Astrocyte (in vitro differentiated cells and primary cell): Measurements from ENCODE around the gene MCF2L2. TPM values are rescaled to one million over a fixed set of nuclear protein-coding genes. Genes with fewer than 3 reads are reported as not detected.

Experiments
- DNase-seq: peaks from one replicate; pipeline ENCODE4 v3.0.0-alpha.2; 2010; ENCODE audit warnings: low read depth
- FAIRE-seq: peaks from 2 replicates; lab custom pipeline; 2011; peaks lifted over from hg19 to GRCh38; lab: Jason Lieb, UNC
- H2AFZ ChIP-seq: 2 replicates; pipeline ENCODE4 v1.6.0; 2012; ENCODE audit warnings: low read depth, low read length, inconsistent platforms
- H3K27ac ChIP-seq: 2 replicates; pipeline ENCODE4 v1.5.1; 2011; ENCODE audit warnings: low read depth, low read length, inconsistent platforms
- H3K27me3 ChIP-seq: 2 replicates; pipeline ENCODE4 v1.6.0; 2011; ENCODE audit warnings: low read length, inconsistent platforms; ENCODE audit not compliant: insufficient read depth
- H3K36me3 ChIP-seq: 2 replicates; pipeline ENCODE4 v1.5.1; 2011; ENCODE audit warnings: low read length, inconsistent platforms; ENCODE audit not compliant: insufficient read depth
- H3K4me1 ChIP-seq: 2 replicates; pipeline ENCODE4 v1.5.1; 2011; ENCODE audit warnings: low read length, inconsistent platforms; ENCODE audit not compliant: insufficient read depth
- H3K4me2 ChIP-seq: 2 replicates; pipeline ENCODE4 v1.6.0; 2012; ENCODE audit warnings: low read length, inconsistent platforms
- H3K4me3 ChIP-seq: 2 replicates; pipeline ENCODE4 v1.5.1; 2011; ENCODE audit warnings: low read depth, mild to moderate bottlenecking, low read length, inconsistent platforms; ENCODE audit not compliant: insufficient read depth
- H3K79me2 ChIP-seq: 2 replicates; pipeline ENCODE4 v1.6.0; 2012; ENCODE audit warnings: mild to moderate bottlenecking, low read length, inconsistent platforms; ENCODE audit not compliant: insufficient read depth
- H3K9ac ChIP-seq: 2 replicates; pipeline ENCODE4 v1.6.0; 2012; ENCODE audit warnings: mild to moderate bottlenecking, low read length, inconsistent platforms
- H3K9me3 ChIP-seq: 2 replicates; pipeline ENCODE4 v1.5.1; 2012; ENCODE audit warnings: low read depth, mild to moderate bottlenecking, low read length, inconsistent platforms; ENCODE audit not compliant: insufficient read depth
- H4K20me1 ChIP-seq: 2 replicates; pipeline ENCODE4 v1.6.0; 2012; ENCODE audit warnings: low read length, inconsistent platforms; ENCODE audit not compliant: insufficient read depth
- H3K27ac Mint-ChIP-seq: one replicate; pipeline ENCODE4 v1.8.0; 2021; ENCODE audit warnings: mild to moderate bottlenecking, mixed read lengths; ENCODE audit not compliant: unreplicated experiment
- H3K27me3 Mint-ChIP-seq: one replicate; pipeline ENCODE4 v1.8.0; 2021; ENCODE audit warnings: low read depth, mixed read lengths; ENCODE audit not compliant: unreplicated experiment
- H3K36me3 Mint-ChIP-seq: one replicate; pipeline ENCODE4 v1.8.0; 2021; ENCODE audit warnings: low read depth, mixed read lengths; ENCODE audit not compliant: unreplicated experiment
- H3K4me1 Mint-ChIP-seq: one replicate; pipeline ENCODE4 v1.8.0; 2021; ENCODE audit warnings: low read depth, mixed read lengths; ENCODE audit not compliant: unreplicated experiment
- H3K4me3 Mint-ChIP-seq: one replicate; pipeline ENCODE4 v1.8.0; 2021; ENCODE audit warnings: mild to moderate bottlenecking, moderate library complexity, mixed read lengths; ENCODE audit not compliant: unreplicated experiment
- H3K9me3 Mint-ChIP-seq: one replicate; pipeline ENCODE4 v1.8.0; 2021; ENCODE audit warnings: mild to moderate bottlenecking, mixed read lengths; ENCODE audit not compliant: unreplicated experiment
- EZH2 ChIP-seq: IDR thresholded peaks from 2 replicates; pipeline ENCODE4 v1.6.1; 2012; ENCODE audit warnings: mild to moderate bottlenecking, low read length, inconsistent platforms; ENCODE audit not compliant: insufficient read depth
- total RNA-seq: library from RNA; stranded (reverse); gene quantifications from 2 replicates; pipeline ENCODE4 v1.2.1, GENCODE V29; 2021
- TF ChIP-seq, protein P1 (sequence below): IDR thresholded peaks from 2 replicates; pipeline ENCODE4 v1.5.1; 2011; ENCODE audit warnings: low read depth, mild to moderate bottlenecking, inconsistent platforms, low read length, moderate library complexity; ENCODE audit not compliant: insufficient read depth

Gene MCF2L2
- total RNA-seq, 1 donor from 2014 or later, result 0.89 TPM

DNA sequence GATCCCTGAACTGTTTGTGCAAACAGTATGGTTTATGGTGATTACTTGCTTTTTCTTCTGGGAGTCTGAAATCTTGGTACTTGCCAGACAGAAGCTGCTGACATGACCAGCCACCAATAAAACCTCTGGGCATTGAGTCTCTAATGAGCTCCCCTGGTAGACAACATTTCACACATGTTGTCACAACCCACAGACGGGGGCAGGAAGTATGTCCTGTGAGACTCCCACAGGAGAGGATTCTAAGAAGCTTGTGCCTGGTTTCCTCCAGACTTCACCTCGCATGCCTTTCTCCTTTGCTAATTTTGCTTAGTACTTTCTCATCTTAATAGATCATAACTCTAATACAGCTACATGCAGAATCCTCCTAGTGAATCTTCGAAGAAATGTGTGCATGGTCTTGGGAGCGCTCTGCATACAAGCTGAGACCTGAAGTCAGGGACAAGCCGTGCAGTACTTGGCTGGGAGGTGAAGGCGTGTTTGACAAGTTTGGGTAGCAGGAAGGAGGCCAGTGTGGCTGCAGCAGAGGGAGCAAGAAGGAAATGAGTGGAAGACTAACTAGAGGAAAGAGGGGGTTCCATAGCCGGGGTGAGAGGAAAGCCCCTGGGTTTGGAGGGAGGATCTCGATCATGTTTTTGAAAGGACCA lies 126.4 kb downstream of the MCF2L2 start:
- no peak overlapping the region for H3K4me3 Mint-ChIP-seq
- no peaks in the 10 kb centered on the region for H3K79me2 ChIP-seq
- no peak for TF ChIP-seq EZH2
- TF ChIP-seq, protein P1, sequence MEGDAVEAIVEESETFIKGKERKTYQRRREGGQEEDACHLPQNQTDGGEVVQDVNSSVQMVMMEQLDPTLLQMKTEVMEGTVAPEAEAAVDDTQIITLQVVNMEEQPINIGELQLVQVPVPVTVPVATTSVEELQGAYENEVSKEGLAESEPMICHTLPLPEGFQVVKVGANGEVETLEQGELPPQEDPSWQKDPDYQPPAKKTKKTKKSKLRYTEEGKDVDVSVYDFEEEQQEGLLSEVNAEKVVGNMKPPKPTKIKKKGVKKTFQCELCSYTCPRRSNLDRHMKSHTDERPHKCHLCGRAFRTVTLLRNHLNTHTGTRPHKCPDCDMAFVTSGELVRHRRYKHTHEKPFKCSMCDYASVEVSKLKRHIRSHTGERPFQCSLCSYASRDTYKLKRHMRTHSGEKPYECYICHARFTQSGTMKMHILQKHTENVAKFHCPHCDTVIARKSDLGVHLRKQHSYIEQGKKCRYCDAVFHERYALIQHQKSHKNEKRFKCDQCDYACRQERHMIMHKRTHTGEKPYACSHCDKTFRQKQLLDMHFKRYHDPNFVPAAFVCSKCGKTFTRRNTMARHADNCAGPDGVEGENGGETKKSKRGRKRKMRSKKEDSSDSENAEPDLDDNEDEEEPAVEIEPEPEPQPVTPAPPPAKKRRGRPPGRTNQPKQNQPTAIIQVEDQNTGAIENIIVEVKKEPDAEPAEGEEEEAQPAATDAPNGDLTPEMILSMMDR, result no peak
- no peaks in the 10 kb centered on the region for H3K9me3 ChIP-seq
- H3K4me2 ChIP-seq, result no peak overlapping the region
- H3K27ac ChIP-seq, result no peak overlapping the region
- DNase-seq, result no peak
- no peak for FAIRE-seq
- no peaks in the 10 kb centered on the region for H3K36me3 ChIP-seq
- H3K36me3 Mint-ChIP-seq, result no peaks in the 10 kb centered on the region
- H3K4me3 ChIP-seq, result no peak overlapping the region
- H2AFZ ChIP-seq, result no peak overlapping the region
- H3K27ac Mint-ChIP-seq, result peak overlapping the region; percentile 34
- H3K27me3 Mint-ChIP-seq, result no peaks in the 10 kb centered on the region
- H3K9me3 Mint-ChIP-seq, result no peaks in the 10 kb centered on the region
- no peak overlapping the region for H3K9ac ChIP-seq
- H4K20me1 ChIP-seq, result no peaks in the 10 kb centered on the region
- H3K4me1 Mint-ChIP-seq, result peaks cover 43% of the 10 kb centered on the region
- H3K4me1 ChIP-seq, result peaks cover 34% of the 10 kb centered on the region
- H3K27me3 ChIP-seq, result no peaks in the 10 kb centered on the region

DNA sequence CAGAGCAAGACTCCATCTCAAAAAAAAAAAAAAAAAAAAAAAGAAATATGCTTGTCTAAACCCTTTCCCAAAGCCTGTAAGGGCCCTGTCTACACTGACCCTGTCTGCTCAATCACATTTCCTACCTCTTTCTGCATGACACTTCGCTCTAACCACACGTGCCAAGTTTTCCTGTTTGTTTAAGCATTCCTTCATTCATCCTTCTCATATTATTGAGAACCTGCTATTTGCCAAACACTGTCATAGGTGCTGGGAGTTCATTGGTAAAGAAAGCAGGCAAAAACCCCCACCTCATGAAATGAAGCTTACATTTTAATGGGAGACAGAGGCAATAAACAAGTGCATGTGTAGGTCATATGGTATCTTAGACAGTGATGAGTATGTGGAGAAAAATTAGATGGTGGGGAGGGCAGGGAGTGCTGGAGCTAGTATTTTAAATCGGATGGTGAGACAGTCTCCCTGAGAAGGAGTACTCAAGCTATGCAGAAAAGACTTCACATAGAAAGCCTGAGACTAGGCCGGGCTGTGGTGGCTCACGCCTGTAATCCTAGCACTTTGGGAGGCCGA lies 127.3 kb downstream of the MCF2L2 start:
- Histone ChIP-seq H3K27me3 (no peaks in the 10 kb centered on the region), H4K20me1 (no peaks in the 10 kb centered on the region), H3K4me1 (peaks cover 27% of the 10 kb centered on the region), H3K4me2 (peak overlapping the region; percentile 16), H3K27ac (no peak overlapping the region), H3K79me2 (no peaks in the 10 kb centered on the region), H3K9me3 (no peaks in the 10 kb centered on the region), H3K9ac (no peak overlapping the region), H2AFZ (no peak overlapping the region), H3K36me3 (no peaks in the 10 kb centered on the region), H3K4me3 (no peak overlapping the region)
- Mint-ChIP-seq H3K4me3 (no peak overlapping the region), H3K9me3 (no peaks in the 10 kb centered on the region), H3K4me1 (peaks cover 36% of the 10 kb centered on the region), H3K27ac (no peak overlapping the region), H3K36me3 (peaks cover 5% of the 10 kb centered on the region), H3K27me3 (no peaks in the 10 kb centered on the region)
- TF ChIP-seq, protein P1, result no peak
- no peak for TF ChIP-seq EZH2
- DNase-seq (peak; percentile 55), FAIRE-seq (no peak)

- peaks cover 27% of the 10 kb centered on the region for H3K4me1 ChIP-seq
- no peaks in the 10 kb centered on the region for H3K36me3 ChIP-seq
- H3K4me3 ChIP-seq, result no peak overlapping the region
- H3K27ac ChIP-seq, result no peak overlapping the region
- H3K4me2 ChIP-seq, result no peak overlapping the region
- Mint-ChIP-seq H3K27ac (no peak overlapping the region), H3K4me1 (peaks cover 37% of the 10 kb centered on the region), H3K9me3 (no peaks in the 10 kb centered on the region), H3K27me3 (no peaks in the 10 kb centered on the region), H3K36me3 (peaks cover 5% of the 10 kb centered on the region), H3K4me3 (no peak overlapping the region)
- DNase-seq (no peak), FAIRE-seq (no peak)
- no peak overlapping the region for H2AFZ ChIP-seq
- H3K9me3 ChIP-seq, result no peaks in the 10 kb centered on the region
- TF ChIP-seq, protein P1, result no peak
- no peak for TF ChIP-seq EZH2
- no peak overlapping the region for H3K9ac ChIP-seq
- H4K20me1 ChIP-seq, result no peaks in the 10 kb centered on the region
- no peaks in the 10 kb centered on the region for H3K27me3 ChIP-seq
- H3K79me2 ChIP-seq, result no peaks in the 10 kb centered on the region
Observed at GRCh38 chr3:183299976-183300375, 128.4 kb downstream of the MCF2L2 start.
